H1 (cell line): Measurements from ENCODE around the gene TMPRSS15. TPM values are rescaled to one million over a fixed set of nuclear protein-coding genes. Genes with fewer than 3 reads are reported as not detected.

Source experiments
- CEBPB ChIP-seq: IDR thresholded peaks from 2 replicates; pipeline ENCODE4 v1.6.1; 2012; ENCODE audit warnings: low read depth, low read length
- RXRA ChIP-seq: IDR thresholded peaks from 2 replicates; pipeline ENCODE4 v1.6.1; 2011; ENCODE audit warnings: low read depth, mild to moderate bottlenecking, low read length, moderate library complexity; ENCODE audit not compliant: insufficient read depth
- polyA plus RNA-seq, 7 experiments: library from polyadenylated mRNA; depleted of rRNA in 3 of 7; stranded (reverse) in 5 of 7; unstranded in 2 of 7; fragments of >200 nt in 5 of 7; fragments of 200-250 nt in 2 of 7; gene quantifications; 1 replicate in 5 of 7; 2 replicates in 1 of 7; 4 replicates in 1 of 7; pipeline versions ENCODE4 v1.2.1 to v1.2.3, GENCODE V29; 2011 to 2013; ENCODE audit warnings: missing spikeins in 2 of 7, mixed read lengths in 2 of 7
- total RNA-seq: library from RNA; stranded (reverse); fragmentation: NEBNext Ultra II Directional; extraction: Animal tissue kit (Norgen Biotek cat#: 25700); gene quantifications from 2 replicates; pipeline ENCODE4 v1.2.1, GENCODE V29; 2021

The TMPRSS15 gene
- total and polyA plus RNA-seq, 2 of the 8 experiments (the other 6 are each of a cell fraction or from before 2014, with no cell fraction given), result not detected

DNA sequence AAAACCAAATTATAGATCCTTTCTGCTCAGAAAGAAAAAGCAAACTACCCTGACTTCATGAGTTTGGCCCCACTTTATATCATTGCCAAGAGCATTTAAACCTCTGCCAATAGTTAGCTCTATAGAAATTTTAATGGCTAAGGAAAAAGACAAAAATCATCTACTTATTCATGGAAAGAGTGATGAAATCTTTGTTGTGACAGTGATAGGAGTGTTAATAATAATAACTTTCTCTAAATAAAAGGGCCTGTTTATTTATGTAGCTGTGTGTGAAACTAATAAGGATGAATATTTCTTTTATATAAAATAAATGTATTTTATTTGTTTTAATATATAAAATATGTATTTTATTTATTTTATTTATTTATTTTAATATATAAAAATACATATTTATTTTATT, 152.5 kb downstream of the TMPRSS15 start (continued):
- TF ChIP-seq CEBPB (no peak), RXRA (no peak)
